H54 (cell line): ENCODE data around the gene FGD5.
A peak's percentile ranks its signal among the peaks of the same experiment; 100 is the strongest.

Source experiments
- DNase-seq: peaks from one replicate; pipeline ENCODE4 v3.0.0; 2011; ENCODE audit warnings: low spot score, mixed read lengths; ENCODE audit not compliant: insufficient read length
- FAIRE-seq: peaks from 3 replicates; lab custom pipeline; 2011; peaks lifted over from hg19 to GRCh38; lab: Jason Lieb, UNC
- POLR2A ChIP-seq: IDR thresholded peaks from 2 replicates; pipeline ENCODE4 v1.6.1; 2011; ENCODE audit warnings: low read depth, mild to moderate bottlenecking, low read length

Gene FGD5

GRCh38 chr3:14947886-14948608, 129.3 kb downstream of the FGD5 start:
- DNase-seq (peak; percentile 94), FAIRE-seq (no peak)
- TF ChIP-seq POLR2A: no peak

GRCh38 chr3:14948609-14949038, 129.9 kb downstream of the FGD5 start:
- no peak for FAIRE-seq
- no peak for TF ChIP-seq POLR2A
- no peak for DNase-seq

- no peak for TF ChIP-seq POLR2A
- DNase-seq (no peak), FAIRE-seq (no peak)
These were observed 130.4 kb downstream of the FGD5 start for GRCh38 chr3:14949126-14949525.

GRCh38 chr3:14950274-14950673, 131.5 kb downstream of the FGD5 start:
- FAIRE-seq: no peak
- TF ChIP-seq POLR2A: no peak
- no peak for DNase-seq

GRCh38 chr3:14957153-14957552, 138.4 kb downstream of the FGD5 start:
- TF ChIP-seq POLR2A: no peak
- FAIRE-seq: no peak
- DNase-seq: no peak

GRCh38 chr3:14957925-14958324, 139.2 kb downstream of the FGD5 start:
- DNase-seq (no peak), FAIRE-seq (no peak)
- TF ChIP-seq POLR2A: no peak

GRCh38 chr3:14959359-14959943, 140.7 kb downstream of the FGD5 start:
- FAIRE-seq: no peak
- DNase-seq: no peak
- TF ChIP-seq POLR2A: no peak

GRCh38 chr3:14962762-14963161, 144.0 kb downstream of the FGD5 start:
- peak; percentile 19 for DNase-seq
- peak; percentile 90 for FAIRE-seq

GRCh38 chr3:14967285-14967684, 148.5 kb downstream of the FGD5 start:
- TF ChIP-seq POLR2A: no peak
- DNase-seq: no peak
- no peak for FAIRE-seq

More at GRCh38 chr3:14962762-14963161, 144.0 kb downstream of the FGD5 start:
- TF ChIP-seq POLR2A: no peak

GRCh38 chr3:14969671-14970070, 150.9 kb downstream of the FGD5 start:
- no peak for TF ChIP-seq POLR2A

GRCh38 chr3:14976317-14976716, 157.6 kb downstream of the FGD5 start:
- FAIRE-seq (no peak), DNase-seq (no peak)
- no peak for TF ChIP-seq POLR2A

More at GRCh38 chr3:14969671-14970070, 150.9 kb downstream of the FGD5 start:
- DNase-seq: no peak
- peak; percentile 33 for FAIRE-seq

GRCh38 chr3:14980689-14981088, 161.9 kb downstream of the FGD5 start:
- TF ChIP-seq POLR2A: no peak
- DNase-seq (no peak), FAIRE-seq (no peak)
